ENCODE measurements around the gene CDKN1A.
"Not testable (repeated sequence)": the region's sequence is repeated elsewhere in the genome, so short reads cannot be mapped to it uniquely, and the experiment has no call there.

CDKN1A gene

GRCh38 chr6:36717231-36717825, 38.8 kb downstream of the CDKN1A start:
- in situ Hi-C loops (cut with HindIII; ENCODE audit: low sequenced_read_pairs), result no loop called here

- in situ Hi-C loops (cut with HindIII; ENCODE audit: low sequenced_read_pairs), result no loop called here
Measured at GRCh38 chr6:36717871-36718540, 39.5 kb downstream of the CDKN1A start.

- in situ Hi-C loops (cut with HindIII; ENCODE audit: low sequenced_read_pairs), result no loop called here
Measured at GRCh38 chr6:36718560-36718959, 40.0 kb downstream of the CDKN1A start.

GRCh38 chr6:36719126-36719525, 40.6 kb downstream of the CDKN1A start:
- in situ Hi-C loops (cut with HindIII; ENCODE audit: low sequenced_read_pairs), result no loop called here

GRCh38 chr6:36720251-36721141, 42.0 kb downstream of the CDKN1A start:
- in situ Hi-C loops (cut with HindIII; ENCODE audit: low sequenced_read_pairs), result no loop called here

- in situ Hi-C loops (cut with HindIII; ENCODE audit: low sequenced_read_pairs), result no loop called here
Measured at GRCh38 chr6:36721369-36722140, 43.0 kb downstream of the CDKN1A start.

- in situ Hi-C loops (cut with HindIII; ENCODE audit: low sequenced_read_pairs), result no loop called here
Measured at GRCh38 chr6:36722365-36722764, 43.9 kb downstream of the CDKN1A start.

- in situ Hi-C loops (cut with HindIII; ENCODE audit: low sequenced_read_pairs), result no loop called here
Measured at GRCh38 chr6:36722879-36723278, 44.4 kb downstream of the CDKN1A start.

- in situ Hi-C loops (cut with HindIII; ENCODE audit: low sequenced_read_pairs), result not testable (repeated sequence)
Measured at GRCh38 chr6:36723992-36724391, 45.5 kb downstream of the CDKN1A start.

- in situ Hi-C loops (cut with HindIII; ENCODE audit: low sequenced_read_pairs), result no loop called here
Measured at GRCh38 chr6:36724514-36725390, 46.2 kb downstream of the CDKN1A start.

- in situ Hi-C loops (cut with HindIII; ENCODE audit: low sequenced_read_pairs), result no loop called here
Measured at GRCh38 chr6:36725581-36725980, 47.1 kb downstream of the CDKN1A start.

GRCh38 chr6:36727505-36728021, 49.0 kb downstream of the CDKN1A start:
- in situ Hi-C loops (cut with HindIII; ENCODE audit: low sequenced_read_pairs), result no loop called here

GRCh38 chr6:36728289-36729160, 50.0 kb downstream of the CDKN1A start:
- in situ Hi-C loops (cut with HindIII; ENCODE audit: low sequenced_read_pairs), result no loop called here

- in situ Hi-C loops (cut with HindIII; ENCODE audit: low sequenced_read_pairs), result no loop called here
Measured at GRCh38 chr6:36729161-36729524, 50.6 kb downstream of the CDKN1A start.

- in situ Hi-C loops (cut with HindIII; ENCODE audit: low sequenced_read_pairs), result no loop called here
Measured at GRCh38 chr6:36730424-36731380, 52.2 kb downstream of the CDKN1A start.

GRCh38 chr6:36731622-36732310, 53.3 kb downstream of the CDKN1A start:
- in situ Hi-C loops (cut with HindIII; ENCODE audit: low sequenced_read_pairs), result no loop called here

GRCh38 chr6:36733300-36733699, 54.8 kb downstream of the CDKN1A start:
- in situ Hi-C loops (cut with HindIII; ENCODE audit: low sequenced_read_pairs), result no loop called here
